CD4-positive, alpha-beta T cell (primary cell): ENCODE results near the gene TAF4. TPM values are rescaled to one million over a fixed set of nuclear protein-coding genes. Genes with fewer than 3 reads are reported as not detected.

Experiments
- ATAC-seq: fragments of 200-7000 bp; cut with Tn5 transposase; one replicate; pipeline ENCODE4 v1.10.0; 2022; ENCODE audit warnings: mild to moderate bottlenecking; ENCODE audit not compliant: poor library complexity
- CTCF ChIA-PET: fragments of 350-600 bp; sonication (Branson Sonifier 250); formaldehyde crosslinking; loops from one replicate; lab custom pipeline; 2021; ENCODE audit warnings: antibody characterized with exemption, inconsistent platforms; lab: Charles Lee
- POLR2A ChIA-PET: fragments of 350-600 bp; sonication (Branson Sonifier 250); formaldehyde crosslinking; loops from one replicate; lab custom pipeline; 2021; ENCODE audit warnings: antibody characterized with exemption, inconsistent platforms; lab: Charles Lee
- DNase-seq, 14 experiments: peaks; one replicate each; pipeline ENCODE4 v3.0.0-alpha.2; 2013 to 2020; ENCODE audit warnings: mixed read lengths in 2 of 14
- H3K27ac ChIP-seq, 2 donors: one replicate each; pipeline versions ENCODE4 v1.5.1 to v1.7.0; 2013; ENCODE audit warnings: low read length in 2 of 2, low read depth in 1 of 2, mild to moderate bottlenecking in 1 of 2
- H3K27me3 ChIP-seq, 2 experiments: 1 replicate in 1 of 2; 2 replicates in 1 of 2; pipeline versions ENCODE4 v1.6.1 to v1.7.0; 2013; ENCODE audit warnings: low read length in 2 of 2, control low read depth in 1 of 2, mild to moderate bottlenecking in 1 of 2, moderate library complexity in 1 of 2; ENCODE audit not compliant: insufficient read depth in 2 of 2, control insufficient read depth in 1 of 2
- H3K36me3 ChIP-seq: one replicate; pipeline ENCODE4 v1.6.1; 2013; ENCODE audit warnings: low read length, control low read depth; ENCODE audit not compliant: insufficient read depth
- H3K4me1 ChIP-seq: one replicate; pipeline ENCODE4 v1.6.1; 2013; ENCODE audit warnings: low read length, control low read depth; ENCODE audit not compliant: insufficient read depth
- H3K4me3 ChIP-seq: one replicate; pipeline ENCODE4 v1.5.1; 2013; ENCODE audit warnings: mild to moderate bottlenecking, low read length, moderate library complexity
- H3K9me3 ChIP-seq, 2 experiments: 1 replicate in 1 of 2; 2 replicates in 1 of 2; pipeline versions ENCODE4 v1.6.1 to v1.7.0; 2013; ENCODE audit warnings: low read length in 2 of 2, mild to moderate bottlenecking in 2 of 2, control low read depth in 1 of 2, moderate library complexity in 1 of 2; ENCODE audit not compliant: control insufficient read depth in 1 of 2, insufficient read depth in 1 of 2
- H3K27ac Mint-ChIP-seq: one replicate; pipeline ENCODE4 v1.8.0; 2020; ENCODE audit warnings: mixed read lengths
- H3K27me3 Mint-ChIP-seq: one replicate; pipeline ENCODE4 v1.8.0; 2021; ENCODE audit warnings: mixed read lengths
- H3K36me3 Mint-ChIP-seq: one replicate; pipeline ENCODE4 v1.8.0; 2021; ENCODE audit warnings: low read depth, mixed read lengths
- H3K4me1 Mint-ChIP-seq: one replicate; pipeline ENCODE4 v1.8.0; 2021; ENCODE audit warnings: low read depth, mixed read lengths
- H3K4me3 Mint-ChIP-seq: one replicate; pipeline ENCODE4 v1.8.0; 2020; ENCODE audit warnings: mild to moderate bottlenecking, mixed read lengths
- H3K9me3 Mint-ChIP-seq: one replicate; pipeline ENCODE4 v1.8.0; 2020; ENCODE audit warnings: mixed read lengths
- intact Hi-C, 2 experiments: fragments of 100-400 bp; cut with DNase I in 1 of 2; cut with micrococcal nuclease in 1 of 2; formaldehyde crosslinking; loops; one replicate each; pipeline versions ENCODE4 v1.15.1 to v1.9.0; 2023 to 2025; cut with DNase I, micrococcal nuclease
- total RNA-seq, 174 experiments: library from RNA in 2 of 174; stranded (reverse) in 2 of 174; gene quantifications; one replicate each; pipeline ENCODE4 v1.2.3 and lab custom pipeline; 2021 to 2026
- TF ChIP-seq, protein P1 (sequence below): fragments of 200-600 bp; IDR thresholded peaks from one replicate; pipeline ENCODE4 v1.8.0; 2022; ENCODE audit warnings: antibody characterized with exemption, mild to moderate bottlenecking

TAF4 gene
- total RNA-seq, 2 experiments from 2014 or later, result 11.1 to 12.5 TPM

DNA sequence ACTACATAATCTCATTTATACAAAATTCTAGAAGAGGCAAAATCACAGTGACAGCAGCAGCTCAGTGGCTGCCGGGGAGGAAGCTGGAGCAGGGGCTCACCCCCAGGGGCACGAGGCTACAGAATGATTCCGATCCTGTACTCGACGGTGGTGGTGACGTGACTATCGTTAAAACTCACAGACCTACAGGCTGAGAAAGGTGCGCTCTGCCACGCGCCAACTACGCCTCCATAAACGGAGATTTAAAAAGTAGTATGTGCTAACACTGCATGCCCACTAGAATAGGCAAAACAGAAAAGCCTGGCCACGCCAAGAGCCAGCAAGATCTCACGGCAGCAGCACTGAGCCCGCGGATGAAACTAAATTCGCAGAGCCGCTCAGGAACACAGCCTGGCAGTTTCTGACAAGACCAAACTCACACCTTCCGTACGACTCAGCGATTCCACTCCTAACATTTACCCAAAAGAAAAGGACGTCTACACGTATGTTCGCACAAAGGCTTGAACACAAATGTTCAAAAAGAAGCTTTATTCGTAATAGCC is 25.2 kb downstream of the TAF4 start:
- Mint-ChIP-seq H3K4me3 (no peak overlapping the region), H3K27me3 (no peaks in the 10 kb centered on the region), H3K4me1 (peaks cover 70% of the 10 kb centered on the region), H3K9me3 (no peaks in the 10 kb centered on the region), H3K36me3 (no peaks in the 10 kb centered on the region), H3K27ac (no peak overlapping the region)
- H3K9me3 ChIP-seq, result peaks cover 0 to 7% of the 10 kb centered on the region in 2 experiments
- H3K4me3 ChIP-seq, result no peak overlapping the region
- intact Hi-C loops, result no loop called here
- no peak for ATAC-seq
- ChIA-PET CTCF (no interaction called here), POLR2A (interaction anchor here (1.1 kb wide), 1 partner anchor 26 kb away, joined by 3 read pairs; no protein-coding TSS in a partner anchor)
- H3K27me3 ChIP-seq, result no peaks in the 10 kb centered on the region
- TF ChIP-seq, protein P1, sequence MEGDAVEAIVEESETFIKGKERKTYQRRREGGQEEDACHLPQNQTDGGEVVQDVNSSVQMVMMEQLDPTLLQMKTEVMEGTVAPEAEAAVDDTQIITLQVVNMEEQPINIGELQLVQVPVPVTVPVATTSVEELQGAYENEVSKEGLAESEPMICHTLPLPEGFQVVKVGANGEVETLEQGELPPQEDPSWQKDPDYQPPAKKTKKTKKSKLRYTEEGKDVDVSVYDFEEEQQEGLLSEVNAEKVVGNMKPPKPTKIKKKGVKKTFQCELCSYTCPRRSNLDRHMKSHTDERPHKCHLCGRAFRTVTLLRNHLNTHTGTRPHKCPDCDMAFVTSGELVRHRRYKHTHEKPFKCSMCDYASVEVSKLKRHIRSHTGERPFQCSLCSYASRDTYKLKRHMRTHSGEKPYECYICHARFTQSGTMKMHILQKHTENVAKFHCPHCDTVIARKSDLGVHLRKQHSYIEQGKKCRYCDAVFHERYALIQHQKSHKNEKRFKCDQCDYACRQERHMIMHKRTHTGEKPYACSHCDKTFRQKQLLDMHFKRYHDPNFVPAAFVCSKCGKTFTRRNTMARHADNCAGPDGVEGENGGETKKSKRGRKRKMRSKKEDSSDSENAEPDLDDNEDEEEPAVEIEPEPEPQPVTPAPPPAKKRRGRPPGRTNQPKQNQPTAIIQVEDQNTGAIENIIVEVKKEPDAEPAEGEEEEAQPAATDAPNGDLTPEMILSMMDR, result no peak
- DNase-seq, result no peak
- H3K27ac ChIP-seq, result no peak overlapping the region
- peaks cover 3% of the 10 kb centered on the region for H3K4me1 ChIP-seq
- H3K36me3 ChIP-seq, result no peaks in the 10 kb centered on the region

GRCh38 chr20:62039738-62040137 is 25.9 kb downstream of the TAF4 start:
- H3K9me3 Mint-ChIP-seq, result no peaks in the 10 kb centered on the region
- H3K36me3 Mint-ChIP-seq, result no peaks in the 10 kb centered on the region
- no peaks in the 10 kb centered on the region for H3K27me3 ChIP-seq
- ATAC-seq (no peak), DNase-seq (no peak)
- peaks cover 69% of the 10 kb centered on the region for H3K4me1 Mint-ChIP-seq
- ChIA-PET CTCF (no interaction called here), POLR2A (interaction anchor here (1.1 kb wide), 1 partner anchor 27 kb away, joined by 3 read pairs; no protein-coding TSS in a partner anchor)
- H3K4me3 Mint-ChIP-seq, result no peak overlapping the region
- peaks cover 0 to 7% of the 10 kb centered on the region in 2 experiments for H3K9me3 ChIP-seq
- peaks cover 3% of the 10 kb centered on the region for H3K4me1 ChIP-seq
- intact Hi-C loops, result no loop called here
- TF ChIP-seq, protein P1, result no peak
- no peaks in the 10 kb centered on the region for H3K36me3 ChIP-seq
- no peaks in the 10 kb centered on the region for H3K27me3 Mint-ChIP-seq
- no peak overlapping the region for H3K27ac Mint-ChIP-seq
- H3K4me3 ChIP-seq, result no peak overlapping the region
- H3K27ac ChIP-seq, result no peak overlapping the region

DNA sequence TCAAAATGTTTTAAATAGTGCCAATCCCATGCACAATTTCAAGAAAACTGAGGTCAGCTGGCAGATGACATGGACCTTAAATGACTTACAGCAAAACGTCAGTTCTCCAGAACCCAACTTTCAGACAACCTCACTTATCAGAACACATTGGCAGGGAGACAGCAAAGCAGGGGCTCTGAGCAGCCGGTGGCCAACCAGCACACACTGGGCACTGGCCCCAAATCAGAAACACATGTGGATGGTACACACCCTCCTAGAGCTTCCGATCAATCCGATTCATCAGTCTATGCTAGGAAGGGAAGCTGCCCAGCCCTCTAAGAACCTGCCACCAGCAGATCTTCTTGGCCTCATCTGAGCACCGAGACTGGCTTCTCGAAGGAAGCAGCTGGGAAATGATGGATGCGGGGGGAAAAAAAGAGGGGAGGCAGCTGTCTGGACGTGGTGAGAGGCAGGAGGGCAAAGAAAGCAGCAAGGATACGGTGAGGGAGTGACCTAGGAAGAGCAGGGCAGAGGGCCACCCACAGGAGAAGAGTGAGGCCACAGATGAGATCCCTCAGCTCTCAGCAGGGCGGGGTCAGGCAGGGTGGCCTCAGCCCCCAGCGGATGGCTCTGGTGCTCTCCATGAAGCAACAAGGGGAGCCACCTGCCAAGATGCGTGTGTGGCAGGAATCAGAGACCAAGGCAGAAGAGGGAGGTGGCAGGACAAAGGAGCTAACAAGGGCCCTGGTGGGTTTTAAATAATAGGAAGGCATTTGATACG is 32.9 kb downstream of the TAF4 start:
- Mint-ChIP-seq H3K27me3 (no peaks in the 10 kb centered on the region), H3K27ac (peak overlapping the region; percentile 93), H3K36me3 (no peaks in the 10 kb centered on the region), H3K4me3 (no peak overlapping the region), H3K9me3 (no peaks in the 10 kb centered on the region), H3K4me1 (peaks cover 55% of the 10 kb centered on the region)
- H3K27ac ChIP-seq, result peak overlapping the region in 1 of 2 donors; percentile 68
- H3K4me3 ChIP-seq, result no peak overlapping the region
- ChIA-PET CTCF (no interaction called here), POLR2A (interaction anchor here (0.9 to 1.7 kb wide), 2 partner anchors 34 to 89 kb away, joined by 6 to 8 read pairs; partner anchors contain the start of gene LSM14B)
- H3K9me3 ChIP-seq, result peaks cover 0 to 1% of the 10 kb centered on the region in 2 experiments
- H3K36me3 ChIP-seq, result no peaks in the 10 kb centered on the region
- H3K4me1 ChIP-seq, result peaks cover 48% of the 10 kb centered on the region
- ATAC-seq (no peak), DNase-seq (no peak)
- TF ChIP-seq, protein P1, result no peak
- no peaks in the 10 kb centered on the region for H3K27me3 ChIP-seq
- intact Hi-C loops, result loop anchor here in 1 of 2 experiments (5.0 kb wide), 1 partner anchor 90 kb away; the partner anchor contains the start of gene LSM14B
